ENCODE results near the gene ATP5PD. TPM values are rescaled to one million over a fixed set of nuclear protein-coding genes. Genes with fewer than 3 reads are reported as not detected.

Gene ATP5PD
- total and polyA plus RNA-seq, 2 donors (not counting 1 experiment from before 2014, with no cell fraction given), result 92.1 to 101 TPM

DNA sequence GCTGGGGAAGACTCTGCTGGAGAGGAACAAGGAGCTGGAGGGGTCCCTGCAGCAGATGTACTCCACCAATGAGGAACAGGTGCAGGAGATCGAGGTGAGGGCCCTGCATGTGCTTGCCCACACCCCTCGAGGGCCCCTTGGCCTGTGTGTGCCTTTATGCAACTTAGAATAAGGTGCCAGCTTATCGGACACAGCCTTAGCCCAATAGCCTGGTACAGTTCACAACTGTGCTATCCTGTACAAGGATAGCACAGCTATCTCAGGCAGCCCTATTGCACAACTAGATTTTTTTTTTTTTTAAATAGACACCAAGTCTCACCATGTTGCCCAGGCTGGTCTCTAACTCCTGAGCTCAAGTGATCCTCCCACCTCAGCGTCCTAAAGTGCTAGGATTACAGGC, 47.2 kb downstream of the ATP5PD start:
- H3K4me3 Mint-ChIP-seq, result no peak overlapping the region
- TF ChIP-seq, protein P1, sequence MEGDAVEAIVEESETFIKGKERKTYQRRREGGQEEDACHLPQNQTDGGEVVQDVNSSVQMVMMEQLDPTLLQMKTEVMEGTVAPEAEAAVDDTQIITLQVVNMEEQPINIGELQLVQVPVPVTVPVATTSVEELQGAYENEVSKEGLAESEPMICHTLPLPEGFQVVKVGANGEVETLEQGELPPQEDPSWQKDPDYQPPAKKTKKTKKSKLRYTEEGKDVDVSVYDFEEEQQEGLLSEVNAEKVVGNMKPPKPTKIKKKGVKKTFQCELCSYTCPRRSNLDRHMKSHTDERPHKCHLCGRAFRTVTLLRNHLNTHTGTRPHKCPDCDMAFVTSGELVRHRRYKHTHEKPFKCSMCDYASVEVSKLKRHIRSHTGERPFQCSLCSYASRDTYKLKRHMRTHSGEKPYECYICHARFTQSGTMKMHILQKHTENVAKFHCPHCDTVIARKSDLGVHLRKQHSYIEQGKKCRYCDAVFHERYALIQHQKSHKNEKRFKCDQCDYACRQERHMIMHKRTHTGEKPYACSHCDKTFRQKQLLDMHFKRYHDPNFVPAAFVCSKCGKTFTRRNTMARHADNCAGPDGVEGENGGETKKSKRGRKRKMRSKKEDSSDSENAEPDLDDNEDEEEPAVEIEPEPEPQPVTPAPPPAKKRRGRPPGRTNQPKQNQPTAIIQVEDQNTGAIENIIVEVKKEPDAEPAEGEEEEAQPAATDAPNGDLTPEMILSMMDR (IDR thresholded peaks at IDR 0.05), result no peak
- TF ChIP-seq EZH2 (IDR thresholded peaks at IDR 0.05; ENCODE audit: borderline replicate concordance, insufficient read depth, low read depth, low read length, poor library complexity, severe bottlenecking), result no peak
- no peak overlapping the region for H3K9ac ChIP-seq (ENCODE audit: low read length)
- no peaks in the 10 kb centered on the region for H3K36me3 ChIP-seq (replicated peaks in 1 of 2; ENCODE audit: control extremely low read depth in 1 of 2, control insufficient read depth in 1 of 2, extremely low read depth in 1 of 2, insufficient read depth in 2 of 2, low read length in 1 of 2)
- no peak overlapping the region for H2AFZ ChIP-seq (ENCODE audit: insufficient read depth, low read depth, low read length, poor library complexity, severe bottlenecking)
- H3K9me3 Mint-ChIP-seq (ENCODE audit: insufficient read depth), result no peaks in the 10 kb centered on the region
- no peak overlapping the region for H3K27ac Mint-ChIP-seq
- H3K79me2 ChIP-seq (ENCODE audit: control insufficient read depth, insufficient read depth, low read length), result no peaks in the 10 kb centered on the region
- DNase-seq (no peak), ATAC-seq (ENCODE audit: low read depth) (no peak)
- 79% methylated on average over 4 of the region's 4 CpGs for WGBS (ENCODE audit: insufficient coverage)
- POLR2A ChIA-PET, result interaction anchor here (0.7 kb wide), 1 partner anchor 202 kb away, joined by 3 read pairs; no protein-coding TSS in a partner anchor
- no peaks in the 10 kb centered on the region for H3K4me1 Mint-ChIP-seq
- H3K27ac ChIP-seq (ENCODE audit: low read length in 2 of 2), result no peak overlapping the region
- H3K4me3 ChIP-seq (ENCODE audit: control extremely low read depth in 1 of 5, extremely low read depth in 1 of 5, insufficient read depth in 1 of 5, low read depth in 2 of 5, low read length in 4 of 5), result no peak overlapping the region
- no peak overlapping the region for H3K4me2 ChIP-seq (replicated peaks; ENCODE audit: low read depth, low read length, poor library complexity, severe bottlenecking)
- H3K9me3 ChIP-seq (ENCODE audit: control extremely low read depth in 1 of 3, control insufficient read depth in 2 of 3, insufficient read depth in 1 of 3, low read length in 2 of 3), result no peaks in the 10 kb centered on the region
- H3K27me3 ChIP-seq (replicated peaks in 1 of 4; ENCODE audit: control extremely low read depth in 1 of 4, control insufficient read depth in 3 of 4, insufficient read depth in 4 of 4, low read length in 3 of 4), result no peaks in the 10 kb centered on the region
- intact Hi-C loops (cut with micrococcal nuclease), result no loop called here
- H3K4me1 ChIP-seq (ENCODE audit: control insufficient read depth in 2 of 2, insufficient read depth in 2 of 2, low read length in 2 of 2), result no peaks in the 10 kb centered on the region
- CTCF ChIA-PET, result no interaction called here
- H3K27me3 Mint-ChIP-seq, result peaks cover 10% of the 10 kb centered on the region
- no peaks in the 10 kb centered on the region for H4K20me1 ChIP-seq (ENCODE audit: control insufficient read depth, insufficient read depth, low read length, poor library complexity, severe bottlenecking)

DNA sequence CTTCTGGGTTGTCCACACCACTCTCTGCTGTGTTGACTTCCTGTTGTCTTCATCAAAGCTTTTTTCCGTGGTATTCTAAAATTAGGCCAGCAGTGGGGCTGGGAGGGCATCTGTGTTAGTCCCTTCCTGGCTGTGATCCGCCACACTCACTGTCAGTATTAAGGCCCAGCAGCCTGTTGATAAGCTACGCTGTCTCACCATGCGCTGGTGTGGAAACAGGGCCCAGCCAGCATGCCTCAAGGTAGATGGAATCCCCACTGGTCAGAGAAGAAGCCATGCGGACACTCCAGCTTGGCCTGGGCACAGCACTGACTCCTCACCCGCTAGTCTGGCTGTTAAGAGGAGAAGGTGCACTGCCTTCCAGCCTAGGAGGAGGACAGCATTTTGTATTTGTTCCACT, 48.0 kb downstream of the ATP5PD start:
- H3K4me3 Mint-ChIP-seq, result no peak overlapping the region
- ChIA-PET POLR2A (no interaction called here), CTCF (interaction anchor here (1.0 to 1.3 kb wide), 2 partner anchors 10 to 13 kb away, joined by 3 to 4 read pairs; partner anchors contain the start of gene MRPL58)
- Histone ChIP-seq H3K4me1 (ENCODE audit: control insufficient read depth in 2 of 2, insufficient read depth in 2 of 2, low read length in 2 of 2) (no peaks in the 10 kb centered on the region), H3K9me3 (ENCODE audit: control extremely low read depth in 1 of 3, control insufficient read depth in 2 of 3, insufficient read depth in 1 of 3, low read length in 2 of 3) (no peaks in the 10 kb centered on the region), H3K9ac (ENCODE audit: low read length) (no peak overlapping the region), H3K4me2 (replicated peaks; ENCODE audit: low read depth, low read length, poor library complexity, severe bottlenecking) (no peak overlapping the region), H3K36me3 (replicated peaks in 1 of 2; ENCODE audit: control extremely low read depth in 1 of 2, control insufficient read depth in 1 of 2, extremely low read depth in 1 of 2, insufficient read depth in 2 of 2, low read length in 1 of 2) (no peaks in the 10 kb centered on the region), H3K27ac (ENCODE audit: low read length in 2 of 2) (no peak overlapping the region), H3K27me3 (replicated peaks in 1 of 4; ENCODE audit: control extremely low read depth in 1 of 4, control insufficient read depth in 3 of 4, insufficient read depth in 4 of 4, low read length in 3 of 4) (no peaks in the 10 kb centered on the region), H3K4me3 (ENCODE audit: control extremely low read depth in 1 of 5, extremely low read depth in 1 of 5, insufficient read depth in 1 of 5, low read depth in 2 of 5, low read length in 4 of 5) (no peak overlapping the region), H3K79me2 (ENCODE audit: control insufficient read depth, insufficient read depth, low read length) (no peaks in the 10 kb centered on the region), H4K20me1 (ENCODE audit: control insufficient read depth, insufficient read depth, low read length, poor library complexity, severe bottlenecking) (no peaks in the 10 kb centered on the region), H2AFZ (ENCODE audit: insufficient read depth, low read depth, low read length, poor library complexity, severe bottlenecking) (no peak overlapping the region)
- intact Hi-C loops (cut with micrococcal nuclease), result no loop called here
- H3K4me1 Mint-ChIP-seq, result no peaks in the 10 kb centered on the region
- no peak for DNase-seq
- 76% methylated on average over 6 of the region's 6 CpGs for WGBS (ENCODE audit: insufficient coverage)
- no peak for ATAC-seq (ENCODE audit: low read depth)
- no peak for TF ChIP-seq EZH2 (IDR thresholded peaks at IDR 0.05; ENCODE audit: borderline replicate concordance, insufficient read depth, low read depth, low read length, poor library complexity, severe bottlenecking)
- TF ChIP-seq, protein P1 (IDR thresholded peaks at IDR 0.05), result no peak
- H3K27ac Mint-ChIP-seq, result no peak overlapping the region
- no peaks in the 10 kb centered on the region for H3K9me3 Mint-ChIP-seq (ENCODE audit: insufficient read depth)
- peaks cover 10% of the 10 kb centered on the region for H3K27me3 Mint-ChIP-seq

Measured in B cell (primary cell).